Stimulated activated CD4-positive, alpha-beta T cell treated with anti-CD3 and anti-CD28 coated beads, TNF-alpha, amount 100 ng/mL, for 1 hour (primary cell): ENCODE data around the gene RPS13.
"Not testable (repeated sequence)": the region's sequence is repeated elsewhere in the genome, so short reads cannot be mapped to it uniquely, and the experiment has no call there.

Experiments used
- DNase-seq, 3 donors: peaks; one replicate each; pipeline ENCODE4 v3.0.0-alpha.2; 2020; ENCODE audit warnings: low read depth in 3 of 3, low spot score in 1 of 3

RPS13 gene

GRCh38 chr11:17036666-17037658 is 40.5 kb downstream of the RPS13 start:
- DNase-seq: no peak

- DNase-seq: not testable (repeated sequence)
Measured at GRCh38 chr11:17034027-17034426, 43.4 kb downstream of the RPS13 start.

GRCh38 chr11:17026487-17027082 is 50.9 kb downstream of the RPS13 start:
- DNase-seq: no peak

- no peak for DNase-seq
Measured at GRCh38 chr11:17024924-17025323, 52.5 kb downstream of the RPS13 start.
